ENCODE data around the gene C1orf185. TPM values are rescaled to one million over a fixed set of nuclear protein-coding genes. Genes with fewer than 3 reads are reported as not detected.
"Not testable (repeated sequence)": the region's sequence is repeated elsewhere in the genome, so short reads cannot be mapped to it uniquely, and the experiment has no call there.

C1orf185 gene
- total and polyA plus RNA-seq, 5 donors from 2014 or later, result not detected

GRCh38 chr1:51162560-51162959, 60.5 kb downstream of the C1orf185 start:
- H3K27me3 ChIP-seq (ENCODE audit: control insufficient read depth, insufficient read depth, low read length); H3K4me1 Mint-ChIP-seq; ATAC-seq (ENCODE audit: low read depth in 2 of 2); H3K36me3 ChIP-seq (ENCODE audit: control insufficient read depth, insufficient read depth, low read length); H3K4me3 ChIP-seq (ENCODE audit: low read depth, low read length); DNase-seq; H3K27me3 Mint-ChIP-seq; H3K9me3 ChIP-seq (ENCODE audit: control insufficient read depth in 2 of 2, low read length in 2 of 2); H3K27ac ChIP-seq (ENCODE audit: insufficient read depth, low read length, poor library complexity, severe bottlenecking); H3K4me3 Mint-ChIP-seq; H3K4me1 ChIP-seq (ENCODE audit: control insufficient read depth, insufficient read depth, low read length, poor library complexity, severe bottlenecking); H3K27ac Mint-ChIP-seq; H3K36me3 Mint-ChIP-seq; H3K9me3 Mint-ChIP-seq: not testable (repeated sequence)

GRCh38 chr1:51165540-51165939, 63.5 kb downstream of the C1orf185 start:
- no peak overlapping the region for H3K27ac ChIP-seq (ENCODE audit: insufficient read depth, low read length, poor library complexity, severe bottlenecking)
- H3K9me3 ChIP-seq (ENCODE audit: control insufficient read depth in 2 of 2, low read length in 2 of 2), result no peaks in the 10 kb centered on the region
- H3K27me3 ChIP-seq (ENCODE audit: control insufficient read depth, insufficient read depth, low read length), result no peaks in the 10 kb centered on the region
- no peak for ATAC-seq (ENCODE audit: low read depth in 2 of 2)
- no peaks in the 10 kb centered on the region for H3K4me1 ChIP-seq (ENCODE audit: control insufficient read depth, insufficient read depth, low read length, poor library complexity, severe bottlenecking)
- no peaks in the 10 kb centered on the region for H3K36me3 Mint-ChIP-seq
- no peak overlapping the region for H3K4me3 Mint-ChIP-seq
- no peak overlapping the region for H3K27ac Mint-ChIP-seq
- no peak overlapping the region for H3K4me3 ChIP-seq (ENCODE audit: low read depth, low read length)
- DNase-seq, result no peak
- H3K27me3 Mint-ChIP-seq, result peaks cover 6% of the 10 kb centered on the region
- no peaks in the 10 kb centered on the region for H3K36me3 ChIP-seq (ENCODE audit: control insufficient read depth, insufficient read depth, low read length)
- peaks cover 0 to 9% (median 0%) of the 10 kb centered on the region in 4 donors for H3K4me1 Mint-ChIP-seq
- peaks cover 0 to 1% (median 0%) of the 10 kb centered on the region in 7 donors for H3K9me3 Mint-ChIP-seq

- no peak overlapping the region for H3K27ac Mint-ChIP-seq
- no peaks in the 10 kb centered on the region for H3K36me3 Mint-ChIP-seq
- DNase-seq (peak in 1 of 3 donors; percentile 12), ATAC-seq (ENCODE audit: low read depth in 2 of 2) (no peak)
- H3K4me1 Mint-ChIP-seq, result peaks cover 0 to 12% (median 1%) of the 10 kb centered on the region in 4 donors
- H3K4me3 Mint-ChIP-seq, result no peak overlapping the region
- Histone ChIP-seq H3K9me3 (ENCODE audit: control insufficient read depth in 2 of 2, low read length in 2 of 2) (no peaks in the 10 kb centered on the region), H3K4me1 (ENCODE audit: control insufficient read depth, insufficient read depth, low read length, poor library complexity, severe bottlenecking) (no peaks in the 10 kb centered on the region), H3K27ac (ENCODE audit: insufficient read depth, low read length, poor library complexity, severe bottlenecking) (no peak overlapping the region), H3K36me3 (ENCODE audit: control insufficient read depth, insufficient read depth, low read length) (no peaks in the 10 kb centered on the region), H3K4me3 (ENCODE audit: low read depth, low read length) (no peak overlapping the region), H3K27me3 (ENCODE audit: control insufficient read depth, insufficient read depth, low read length) (peaks cover 5% of the 10 kb centered on the region)
- peaks cover 0 to 1% (median 0%) of the 10 kb centered on the region in 7 donors for H3K9me3 Mint-ChIP-seq
- peaks cover 15% of the 10 kb centered on the region for H3K27me3 Mint-ChIP-seq
Observed at GRCh38 chr1:51168266-51168845, 66.3 kb downstream of the C1orf185 start.

- DNase-seq (no peak), ATAC-seq (ENCODE audit: low read depth in 2 of 2) (no peak)
- Mint-ChIP-seq H3K27ac (no peak overlapping the region), H3K36me3 (no peaks in the 10 kb centered on the region), H3K4me1 (peaks cover 0 to 12% (median 1%) of the 10 kb centered on the region in 4 donors), H3K9me3 (peaks cover 0 to 1% (median 0%) of the 10 kb centered on the region in 7 donors), H3K27me3 (peaks cover 18% of the 10 kb centered on the region), H3K4me3 (no peak overlapping the region)
- no peaks in the 10 kb centered on the region for H3K4me1 ChIP-seq (ENCODE audit: control insufficient read depth, insufficient read depth, low read length, poor library complexity, severe bottlenecking)
- no peak overlapping the region for H3K27ac ChIP-seq (ENCODE audit: insufficient read depth, low read length, poor library complexity, severe bottlenecking)
- H3K36me3 ChIP-seq (ENCODE audit: control insufficient read depth, insufficient read depth, low read length), result no peaks in the 10 kb centered on the region
- no peaks in the 10 kb centered on the region for H3K9me3 ChIP-seq (ENCODE audit: control insufficient read depth in 2 of 2, low read length in 2 of 2)
- H3K4me3 ChIP-seq (ENCODE audit: low read depth, low read length), result no peak overlapping the region
- H3K27me3 ChIP-seq (ENCODE audit: control insufficient read depth, insufficient read depth, low read length), result peaks cover 5% of the 10 kb centered on the region
Observed at GRCh38 chr1:51168936-51169335, 66.9 kb downstream of the C1orf185 start.

- Histone ChIP-seq H3K36me3 (ENCODE audit: control insufficient read depth, insufficient read depth, low read length) (no peaks in the 10 kb centered on the region), H3K27me3 (ENCODE audit: control insufficient read depth, insufficient read depth, low read length) (peaks cover 8% of the 10 kb centered on the region), H3K4me3 (ENCODE audit: low read depth, low read length) (no peak overlapping the region), H3K9me3 (ENCODE audit: control insufficient read depth in 2 of 2, low read length in 2 of 2) (no peaks in the 10 kb centered on the region), H3K4me1 (ENCODE audit: control insufficient read depth, insufficient read depth, low read length, poor library complexity, severe bottlenecking) (no peaks in the 10 kb centered on the region), H3K27ac (ENCODE audit: insufficient read depth, low read length, poor library complexity, severe bottlenecking) (no peak overlapping the region)
- peaks cover 25% of the 10 kb centered on the region for H3K27me3 Mint-ChIP-seq
- no peaks in the 10 kb centered on the region for H3K36me3 Mint-ChIP-seq
- ATAC-seq (ENCODE audit: low read depth in 2 of 2), result no peak
- no peak for DNase-seq
- no peak overlapping the region for H3K27ac Mint-ChIP-seq
- peaks cover 0 to 1% (median 0%) of the 10 kb centered on the region in 7 donors for H3K9me3 Mint-ChIP-seq
- no peak overlapping the region for H3K4me3 Mint-ChIP-seq
- H3K4me1 Mint-ChIP-seq, result peaks cover 0 to 10% (median 1%) of the 10 kb centered on the region in 4 donors
Observed at GRCh38 chr1:51170342-51170741, 68.3 kb downstream of the C1orf185 start.

GRCh38 chr1:51172811-51173210, 70.8 kb downstream of the C1orf185 start:
- Histone ChIP-seq H3K36me3 (ENCODE audit: control insufficient read depth, insufficient read depth, low read length) (no peaks in the 10 kb centered on the region), H3K27me3 (ENCODE audit: control insufficient read depth, insufficient read depth, low read length) (peaks cover 16% of the 10 kb centered on the region), H3K9me3 (ENCODE audit: control insufficient read depth in 2 of 2, low read length in 2 of 2) (no peaks in the 10 kb centered on the region), H3K27ac (ENCODE audit: insufficient read depth, low read length, poor library complexity, severe bottlenecking) (no peak overlapping the region), H3K4me3 (ENCODE audit: low read depth, low read length) (no peak overlapping the region), H3K4me1 (ENCODE audit: control insufficient read depth, insufficient read depth, low read length, poor library complexity, severe bottlenecking) (no peaks in the 10 kb centered on the region)
- Mint-ChIP-seq H3K4me1 (peaks cover 0 to 7% (median 1%) of the 10 kb centered on the region in 4 donors), H3K27ac (no peak overlapping the region), H3K9me3 (peaks cover 0 to 1% (median 0%) of the 10 kb centered on the region in 7 donors), H3K36me3 (no peaks in the 10 kb centered on the region), H3K4me3 (no peak overlapping the region), H3K27me3 (peaks cover 38% of the 10 kb centered on the region)
- ATAC-seq (ENCODE audit: low read depth in 2 of 2), result no peak
- no peak for DNase-seq

GRCh38 chr1:51175278-51175677, 73.2 kb downstream of the C1orf185 start:
- peak overlapping the region in 1 of 4 donors; percentile 62 for H3K4me3 Mint-ChIP-seq
- H3K27ac ChIP-seq (ENCODE audit: insufficient read depth, low read length, poor library complexity, severe bottlenecking), result no peak overlapping the region
- no peak overlapping the region for H3K27ac Mint-ChIP-seq
- H3K9me3 ChIP-seq (ENCODE audit: control insufficient read depth in 2 of 2, low read length in 2 of 2), result no peaks in the 10 kb centered on the region
- no peaks in the 10 kb centered on the region for H3K36me3 Mint-ChIP-seq
- no peak overlapping the region for H3K4me3 ChIP-seq (ENCODE audit: low read depth, low read length)
- no peak for DNase-seq
- no peaks in the 10 kb centered on the region for H3K9me3 Mint-ChIP-seq
- no peaks in the 10 kb centered on the region for H3K36me3 ChIP-seq (ENCODE audit: control insufficient read depth, insufficient read depth, low read length)
- H3K4me1 Mint-ChIP-seq, result peaks cover 0 to 3% (median 1%) of the 10 kb centered on the region in 4 donors
- H3K27me3 ChIP-seq (ENCODE audit: control insufficient read depth, insufficient read depth, low read length), result peaks cover 16% of the 10 kb centered on the region
- H3K4me1 ChIP-seq (ENCODE audit: control insufficient read depth, insufficient read depth, low read length, poor library complexity, severe bottlenecking), result no peaks in the 10 kb centered on the region
- no peak for ATAC-seq (ENCODE audit: low read depth in 2 of 2)
- H3K27me3 Mint-ChIP-seq, result peaks cover 43% of the 10 kb centered on the region

GRCh38 chr1:51177988-51178387, 76.0 kb downstream of the C1orf185 start:
- not testable (repeated sequence) for H3K27ac ChIP-seq (ENCODE audit: insufficient read depth, low read length, poor library complexity, severe bottlenecking); H3K4me1 Mint-ChIP-seq; H3K4me3 Mint-ChIP-seq; H3K36me3 ChIP-seq (ENCODE audit: control insufficient read depth, insufficient read depth, low read length); H3K9me3 ChIP-seq (ENCODE audit: control insufficient read depth in 2 of 2, low read length in 2 of 2); H3K9me3 Mint-ChIP-seq; H3K27ac Mint-ChIP-seq; ATAC-seq (ENCODE audit: low read depth in 2 of 2); DNase-seq; H3K36me3 Mint-ChIP-seq; H3K4me3 ChIP-seq (ENCODE audit: low read depth, low read length); H3K4me1 ChIP-seq (ENCODE audit: control insufficient read depth, insufficient read depth, low read length, poor library complexity, severe bottlenecking)
- peaks cover 48% of the 10 kb centered on the region for H3K27me3 Mint-ChIP-seq
- H3K27me3 ChIP-seq (ENCODE audit: control insufficient read depth, insufficient read depth, low read length), result peaks cover 15% of the 10 kb centered on the region
